GM18505 (cell line): ENCODE data around the gene ACADS.

Source experiments
- ATAC-seq: cut with Tn5 transposase; IDR thresholded peaks from one replicate; pipeline ENCODE4 v1.9.1; 2021; ENCODE audit not compliant: unreplicated experiment
- POLR2A ChIP-seq: IDR thresholded peaks from 4 replicates; pipeline ENCODE4 v1.6.1; 2011; ENCODE audit warnings: borderline replicate concordance; ENCODE audit not compliant: insufficient read depth, insufficient read length; ENCODE audit errors: extremely low read depth

Gene ACADS

GRCh38 chr12:120733574-120733973, 7.9 kb downstream of the ACADS start:
- no peak for ATAC-seq
- no peak for TF ChIP-seq POLR2A

- no peak for TF ChIP-seq POLR2A
- ATAC-seq = no peak
These were observed 8.6 kb downstream of the ACADS start for GRCh38 chr12:120734210-120734609.

- ATAC-seq = no peak
- no peak for TF ChIP-seq POLR2A
These were observed 9.6 kb downstream of the ACADS start for GRCh38 chr12:120735181-120735580.

GRCh38 chr12:120736404-120737331, 11.0 kb downstream of the ACADS start:
- ATAC-seq = no peak
- TF ChIP-seq POLR2A = no peak

GRCh38 chr12:120737557-120738251, 12.1 kb downstream of the ACADS start:
- no peak for ATAC-seq
- TF ChIP-seq POLR2A = no peak

GRCh38 chr12:120738252-120739030, 12.8 kb downstream of the ACADS start:
- no peak for ATAC-seq
- TF ChIP-seq POLR2A = no peak

GRCh38 chr12:120739031-120739762, 13.6 kb downstream of the ACADS start:
- no peak for TF ChIP-seq POLR2A

GRCh38 chr12:120739821-120740613, 14.4 kb downstream of the ACADS start:
- ATAC-seq = no peak
- TF ChIP-seq POLR2A = no peak

More at GRCh38 chr12:120739031-120739762, 13.6 kb downstream of the ACADS start:
- ATAC-seq = no peak

- no peak for ATAC-seq
- no peak for TF ChIP-seq POLR2A
These were observed 15.2 kb downstream of the ACADS start for GRCh38 chr12:120740871-120741270.

GRCh38 chr12:120741476-120742421, 16.1 kb downstream of the ACADS start:
- no peak for ATAC-seq
- TF ChIP-seq POLR2A = no peak

GRCh38 chr12:120744922-120745493, 19.4 kb downstream of the ACADS start:
- ATAC-seq = no peak
- no peak for TF ChIP-seq POLR2A
